Kidney capillary endothelial cell (primary cell): ENCODE measurements around the gene SPSB4.
A peak's percentile ranks its signal among the peaks of the same experiment; 100 is the strongest.

Experiments
- DNase-seq: peaks from one replicate; pipeline ENCODE4 v3.0.0-alpha.2; 2018; ENCODE audit warnings: low spot score

Gene SPSB4

DNA sequence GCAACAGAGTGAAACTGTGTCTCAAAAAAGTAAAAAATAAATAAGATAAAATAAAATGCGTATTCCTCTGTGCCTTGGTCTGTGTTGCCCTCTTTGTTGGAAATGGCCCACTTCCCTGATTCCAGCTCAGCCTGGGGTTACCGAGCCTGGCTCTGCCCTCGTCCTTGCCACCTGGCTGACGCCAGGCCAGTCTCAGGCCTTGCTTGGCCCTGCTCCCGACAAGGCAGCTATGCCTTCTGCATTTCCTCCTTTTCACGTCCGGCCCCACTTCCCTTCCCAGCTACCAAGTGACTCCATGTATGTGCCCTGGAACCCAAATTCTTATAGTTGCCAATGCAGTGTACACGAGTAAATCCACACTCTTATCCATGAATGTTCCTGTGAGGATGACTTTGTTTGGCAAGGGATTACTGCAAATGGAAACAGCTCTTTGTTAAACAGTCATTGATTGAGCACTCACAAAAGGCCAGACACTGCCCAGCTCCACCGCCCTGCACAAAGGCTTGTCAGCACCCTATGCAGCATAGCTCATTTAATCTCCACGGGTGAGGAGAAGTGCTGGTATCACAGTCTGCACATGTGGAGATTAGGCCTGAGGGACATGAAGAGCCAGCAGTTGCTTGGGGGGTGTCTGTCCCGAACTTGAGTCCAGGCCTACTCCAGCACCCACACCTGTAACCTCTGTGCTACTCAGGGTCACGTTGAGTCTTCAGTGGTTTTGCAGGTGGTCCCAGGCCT lies 25.1 kb downstream of the SPSB4 start:
- no peak for DNase-seq

DNA sequence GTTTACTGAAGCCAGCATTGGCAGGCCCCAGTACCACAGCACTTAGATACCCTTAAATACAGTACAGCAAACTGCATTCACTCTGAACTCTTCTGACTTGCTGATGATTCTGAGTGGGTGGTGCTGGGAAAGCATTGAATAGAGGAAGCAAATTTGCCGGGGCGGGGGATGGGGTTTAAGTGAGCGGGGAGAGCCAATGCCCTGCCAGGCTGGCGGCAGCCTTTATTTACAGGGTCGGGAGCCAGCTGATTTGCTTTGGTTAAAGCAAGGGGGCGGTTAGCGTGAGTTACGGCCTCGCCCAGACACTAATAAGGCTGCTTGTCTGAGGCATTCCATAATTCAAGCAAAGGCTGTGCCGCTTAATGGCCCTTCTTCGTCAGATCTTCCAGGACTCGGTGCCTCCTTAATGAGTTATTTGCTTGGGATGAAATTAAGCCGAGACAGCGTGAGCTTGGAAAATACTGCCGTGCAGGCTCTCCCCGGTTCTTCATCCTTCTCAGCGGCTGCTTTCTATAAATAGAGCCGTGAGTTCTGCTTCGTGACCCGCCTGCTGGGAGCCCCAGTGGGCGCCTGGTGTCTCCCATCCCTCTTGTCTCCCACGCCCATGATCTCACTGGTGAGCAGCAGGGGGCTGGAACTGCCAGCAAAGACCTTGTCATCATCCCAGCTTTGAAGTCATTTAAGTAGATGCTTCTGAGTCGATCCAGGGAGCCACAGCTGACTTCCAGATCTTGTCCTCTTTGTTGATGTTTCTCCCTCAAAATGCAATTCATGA lies 25.8 kb downstream of the SPSB4 start:
- no peak for DNase-seq

DNA sequence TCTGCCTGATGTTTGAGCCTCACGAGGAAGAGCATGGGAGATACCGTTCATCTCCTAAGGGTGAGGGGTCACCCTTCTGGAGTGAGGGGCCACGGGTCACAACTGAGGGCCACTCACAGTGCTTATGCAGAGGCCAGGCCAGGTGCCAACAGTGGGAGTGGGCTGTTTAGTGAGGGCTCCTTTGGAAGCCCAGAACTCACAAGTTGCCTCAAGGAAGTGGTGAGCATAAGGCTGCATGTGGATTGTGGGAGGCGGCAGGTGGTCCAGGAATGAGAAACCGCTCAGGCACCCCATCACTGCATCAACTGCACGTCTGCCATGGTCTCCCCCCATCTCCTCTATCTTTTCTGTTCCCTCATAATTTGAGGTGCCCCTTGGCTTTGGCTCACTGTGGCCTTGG lies 26.5 kb downstream of the SPSB4 start:
- DNase-seq: no peak

DNA sequence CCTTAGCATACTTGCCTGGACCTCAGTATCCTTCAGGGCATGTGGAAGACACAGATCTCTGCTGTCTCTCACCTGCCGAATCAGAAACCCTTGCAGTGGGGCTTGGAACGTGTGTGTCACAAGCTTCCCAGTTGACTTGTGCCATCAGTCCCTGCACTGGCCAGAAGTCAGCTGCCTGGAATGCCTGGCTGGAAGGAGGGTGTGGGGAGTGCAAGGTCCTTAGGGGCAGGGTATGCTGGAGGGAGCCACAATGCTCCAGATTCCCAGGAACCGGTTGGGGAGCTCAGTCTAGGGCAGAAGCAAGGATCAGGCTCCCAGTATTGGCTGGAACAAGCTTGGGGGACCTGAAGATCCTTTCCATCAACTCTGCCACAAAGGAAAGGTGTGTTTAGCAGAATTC lies 27.1 kb downstream of the SPSB4 start:
- no peak for DNase-seq

DNA sequence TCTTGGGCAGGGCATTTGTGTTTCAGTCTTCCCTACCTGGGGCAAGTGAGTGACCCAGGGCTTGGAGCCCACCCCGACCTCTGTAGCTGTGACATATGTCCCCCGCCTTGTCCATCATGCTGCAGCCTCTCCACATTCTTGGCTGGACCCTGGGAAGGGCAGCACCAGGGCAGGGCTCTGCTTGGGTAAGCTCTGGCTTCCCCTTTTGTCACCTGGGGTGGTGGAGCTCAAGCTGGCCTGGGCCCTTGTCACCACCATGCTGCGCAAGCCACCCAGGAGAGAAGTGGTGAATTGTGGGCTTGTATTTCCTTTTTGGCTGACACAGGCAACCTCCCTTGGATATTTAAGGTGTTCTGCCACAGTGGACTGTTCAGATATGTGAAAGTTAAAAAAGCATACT lies 29.3 kb downstream of the SPSB4 start:
- no peak for DNase-seq

DNA sequence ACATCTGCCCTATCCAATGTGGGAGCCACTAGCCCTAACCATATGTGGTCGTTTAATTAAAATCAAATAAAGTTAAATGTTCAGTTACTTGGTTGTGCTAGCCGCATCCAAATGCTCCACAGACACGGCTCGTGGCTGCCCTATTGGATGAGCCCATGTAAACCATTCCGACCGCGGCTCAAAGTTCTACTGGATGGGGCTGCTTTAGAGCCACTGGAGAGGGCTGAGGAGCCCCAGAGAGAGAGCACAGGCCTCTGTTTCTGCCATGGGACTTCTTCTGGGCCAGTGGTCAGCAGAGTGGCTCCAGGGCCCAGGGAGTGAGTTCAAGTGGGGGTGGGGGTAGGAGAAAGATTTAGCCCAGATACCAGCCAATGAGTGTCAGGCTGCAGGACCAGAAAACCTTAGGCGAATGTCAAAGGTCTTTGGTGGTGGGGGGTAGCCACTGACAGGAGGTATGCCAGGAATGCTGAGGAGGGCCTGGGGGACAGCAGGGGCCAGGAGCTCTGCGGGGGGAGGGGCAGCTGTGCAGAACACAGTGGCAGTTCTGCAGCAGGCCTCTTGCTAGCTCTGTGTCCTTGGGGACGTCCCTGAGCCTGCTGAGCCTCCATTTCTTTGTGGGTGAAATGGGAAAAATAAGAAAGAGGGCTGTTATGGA lies 30.1 kb downstream of the SPSB4 start:
- no peak for DNase-seq

DNA sequence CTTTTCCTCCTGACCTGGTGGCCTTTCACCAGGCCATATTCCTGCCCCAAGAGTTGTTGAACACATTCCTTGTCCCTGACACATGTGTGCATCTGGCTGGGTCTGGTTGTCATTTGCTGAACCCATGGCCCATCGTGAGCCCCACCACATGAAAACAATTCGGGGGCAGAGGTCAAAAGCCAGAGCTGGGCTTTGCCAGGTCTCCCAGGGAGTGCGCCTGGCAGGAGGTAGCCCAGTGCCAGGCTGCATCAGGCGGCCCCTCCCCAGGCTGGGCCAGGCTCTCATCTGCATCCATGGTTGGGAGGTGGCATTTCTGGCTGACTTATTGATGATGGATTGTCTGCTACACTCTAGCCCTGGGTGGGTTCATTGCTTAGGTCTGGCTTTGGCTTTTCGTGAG lies 30.9 kb downstream of the SPSB4 start:
- DNase-seq: no peak

DNA sequence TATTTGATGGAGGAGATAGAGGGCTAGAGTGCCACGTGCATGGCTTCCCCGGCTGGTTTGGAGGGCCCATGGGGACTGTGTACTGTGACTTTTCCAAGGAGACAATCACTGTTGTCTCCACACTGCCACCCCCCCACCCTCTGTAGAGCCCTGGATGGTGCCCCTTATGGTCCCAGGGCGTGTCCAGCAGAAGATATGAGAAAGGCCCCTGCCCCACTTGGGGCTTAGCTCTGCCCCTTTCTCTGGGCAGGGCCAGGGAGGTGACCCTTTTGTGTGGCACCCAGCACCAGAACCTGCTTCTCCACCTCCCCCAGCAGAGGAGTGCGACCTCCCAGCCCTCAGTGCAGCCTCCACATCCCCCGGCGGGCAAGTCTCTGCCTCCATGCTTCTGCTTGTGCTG lies 32.1 kb downstream of the SPSB4 start:
- DNase-seq: no peak

DNA sequence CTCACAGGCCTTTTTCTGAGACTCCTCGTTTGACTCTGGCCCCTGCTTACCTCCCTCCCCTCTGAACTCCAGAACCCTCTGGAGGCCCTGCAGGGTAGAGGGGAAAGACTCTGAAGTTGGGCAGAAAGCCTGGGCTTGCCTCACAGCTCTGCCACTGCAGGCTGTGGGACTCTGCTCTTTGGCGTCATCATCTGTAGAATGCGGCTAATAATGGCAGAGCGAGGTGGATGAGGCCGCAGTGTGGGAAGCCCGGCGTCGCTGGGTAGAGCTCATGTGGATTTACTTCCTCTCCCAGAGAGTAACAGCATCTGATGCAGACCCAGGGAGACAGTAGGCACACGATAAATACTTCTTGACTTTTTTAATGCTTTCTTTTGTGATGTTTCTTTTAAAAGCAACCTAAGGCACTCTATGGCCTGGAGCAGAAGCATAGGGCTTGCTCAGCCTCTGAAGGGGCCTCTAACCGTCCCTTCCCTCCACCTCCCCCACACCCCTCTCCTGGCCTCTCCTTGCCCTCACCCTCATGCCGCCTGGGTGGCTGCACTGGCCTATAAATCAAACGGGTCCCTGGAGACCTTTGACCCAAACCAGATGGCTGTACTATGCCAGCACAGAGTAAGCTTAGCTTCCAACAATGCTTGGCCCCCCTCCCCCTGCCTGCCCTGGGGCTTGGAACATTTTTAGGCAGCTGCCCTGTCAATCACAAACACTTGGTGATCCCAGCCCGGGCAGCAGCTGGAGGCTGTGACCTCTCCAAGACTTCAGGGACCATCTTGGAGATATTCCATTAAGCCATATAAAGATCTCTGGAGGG lies 32.9 kb downstream of the SPSB4 start:
- DNase-seq: no peak

DNA sequence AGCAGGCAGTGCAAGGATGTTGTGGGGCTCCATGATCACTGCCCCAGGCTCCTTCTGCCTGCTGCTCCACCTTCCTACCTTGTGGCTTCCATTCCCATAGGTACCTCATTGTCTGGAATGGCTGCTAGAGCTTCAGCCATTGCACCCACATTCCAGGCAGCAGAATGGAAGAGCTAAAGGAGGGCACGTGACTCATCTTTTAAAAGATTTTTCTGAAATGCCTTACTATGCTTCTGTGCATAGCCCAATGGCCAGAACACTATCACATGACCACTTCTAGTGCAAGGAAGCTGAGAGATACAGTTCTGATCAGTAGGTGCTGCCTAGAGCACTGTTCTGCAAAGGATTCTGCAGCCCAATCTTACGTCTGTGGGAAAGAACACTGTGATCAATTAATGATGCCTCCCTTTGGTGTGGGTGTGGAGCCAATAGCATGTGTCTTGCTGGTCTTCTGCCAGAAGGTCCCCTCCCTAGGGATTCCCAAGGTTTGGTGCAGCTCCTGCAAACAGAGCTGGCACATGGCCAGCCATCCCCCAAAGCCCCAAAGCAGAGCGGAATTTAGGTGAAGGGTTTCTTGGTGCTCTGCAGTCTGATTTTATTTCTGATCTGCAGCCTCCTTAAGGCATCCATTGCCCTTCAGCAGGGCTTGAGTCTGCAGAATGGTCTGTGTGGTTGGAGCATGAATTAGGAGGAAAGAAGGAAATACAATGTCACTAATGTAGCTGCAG lies 34.4 kb downstream of the SPSB4 start:
- DNase-seq: no peak

DNA sequence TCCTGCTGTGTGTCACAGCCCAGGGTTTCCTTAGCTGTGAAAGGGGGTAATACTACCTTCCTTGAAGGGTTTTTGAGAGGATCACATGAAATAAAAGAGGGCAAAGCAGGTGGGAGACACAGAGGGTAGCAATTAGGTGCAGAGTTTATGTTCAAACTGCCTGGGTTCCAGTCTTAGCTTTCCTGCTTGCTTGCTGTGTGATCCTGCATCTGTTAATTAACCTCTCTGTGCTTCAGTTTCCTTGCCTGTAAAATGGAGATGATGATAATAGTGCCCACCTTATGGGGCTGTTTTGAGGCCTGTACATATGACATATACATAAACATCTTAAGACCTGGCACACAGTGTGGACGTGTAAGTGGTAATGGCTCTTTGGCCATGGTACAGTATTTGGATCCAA lies 35.0 kb downstream of the SPSB4 start:
- no peak for DNase-seq

DNA sequence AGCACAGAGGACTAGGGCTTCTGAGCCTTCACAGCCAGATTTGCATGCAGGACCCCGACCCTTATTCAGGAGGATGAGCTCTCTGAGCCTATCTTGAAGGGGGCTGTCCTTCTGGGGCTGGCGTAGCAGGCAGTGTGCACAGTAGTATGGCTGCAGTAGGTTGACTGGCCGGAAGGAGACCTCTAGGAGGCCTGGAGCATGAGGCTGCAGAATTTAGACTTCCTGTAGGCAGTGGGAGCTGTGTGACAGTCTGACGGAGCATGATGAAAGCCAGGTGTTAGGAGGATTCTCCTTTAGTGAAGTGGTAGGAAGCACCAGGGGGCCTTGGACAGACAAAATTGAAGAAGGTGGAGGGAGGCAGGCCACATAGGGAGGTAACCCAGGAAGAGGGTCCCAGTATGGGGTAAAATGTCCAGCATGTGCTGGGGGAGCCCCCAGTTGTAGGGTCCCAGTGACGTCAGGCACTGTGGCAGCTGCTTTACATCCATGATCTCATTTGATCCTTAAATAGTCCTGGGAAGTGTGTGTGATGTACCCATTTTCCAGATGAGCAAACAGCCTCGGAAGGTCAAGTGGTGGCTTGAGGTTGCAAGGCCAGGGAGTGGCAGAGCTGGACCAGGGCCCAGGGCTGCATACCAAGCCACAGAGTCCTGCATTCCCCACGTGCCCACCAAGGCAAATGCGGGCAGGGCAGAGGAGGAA lies 36.1 kb downstream of the SPSB4 start:
- no peak for DNase-seq

DNA sequence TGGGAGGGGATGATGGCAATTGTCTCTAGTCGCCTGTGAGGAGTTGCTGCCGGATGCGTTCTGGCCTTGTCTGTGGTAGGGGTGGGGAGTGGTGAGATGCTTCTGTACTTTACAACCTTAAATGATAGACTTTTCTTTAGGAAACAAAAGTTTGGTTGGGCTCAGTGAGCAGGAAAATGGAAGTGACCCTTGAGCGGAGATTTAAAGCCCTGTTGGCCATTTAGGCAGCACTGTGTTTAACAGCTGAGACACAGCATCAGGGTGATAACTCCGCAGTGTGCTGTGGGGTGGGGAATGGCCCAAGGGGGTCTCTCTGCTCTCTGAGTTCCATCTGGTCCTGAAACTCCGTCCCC lies 36.6 kb downstream of the SPSB4 start:
- no peak for DNase-seq

DNA sequence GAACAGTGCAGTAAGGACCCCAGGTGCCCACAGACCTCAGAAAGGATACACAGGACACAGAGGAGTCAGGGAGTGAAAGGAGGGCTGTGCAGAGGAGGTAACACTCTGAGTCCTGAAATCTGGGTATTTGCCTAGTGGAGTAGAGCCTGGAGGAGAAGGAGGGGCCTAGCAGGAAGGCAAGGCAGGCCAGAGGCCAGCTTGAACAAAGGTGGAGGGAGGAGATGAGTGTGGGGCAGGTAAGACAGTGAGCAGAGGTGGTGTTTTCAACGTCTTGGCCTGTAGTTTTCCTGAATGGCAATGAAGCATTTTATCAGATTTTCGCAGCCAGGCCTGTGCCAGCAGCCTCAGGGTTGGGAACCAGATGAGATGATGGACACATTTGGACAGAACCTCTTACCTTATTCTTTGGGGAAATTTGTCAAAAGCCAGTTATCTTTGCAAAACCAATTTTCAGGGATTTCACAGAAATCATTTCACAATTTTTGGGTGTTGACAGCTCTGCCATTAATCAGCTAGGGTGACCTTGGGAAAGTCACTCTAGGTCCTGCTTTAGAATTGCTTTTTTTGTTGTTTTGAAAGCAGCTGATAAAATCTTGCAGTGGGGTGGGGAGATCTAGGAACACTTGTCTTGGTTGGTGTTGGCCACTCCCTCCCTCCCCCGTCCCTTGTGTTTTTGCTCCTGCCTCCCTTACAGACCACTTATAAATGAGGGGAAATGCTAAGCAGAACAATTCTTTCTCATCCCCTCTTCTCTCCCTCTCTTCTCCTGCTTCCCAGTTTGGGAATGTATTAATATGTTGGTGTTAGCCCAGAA lies 38.4 kb downstream of the SPSB4 start:
- DNase-seq: no peak

DNA sequence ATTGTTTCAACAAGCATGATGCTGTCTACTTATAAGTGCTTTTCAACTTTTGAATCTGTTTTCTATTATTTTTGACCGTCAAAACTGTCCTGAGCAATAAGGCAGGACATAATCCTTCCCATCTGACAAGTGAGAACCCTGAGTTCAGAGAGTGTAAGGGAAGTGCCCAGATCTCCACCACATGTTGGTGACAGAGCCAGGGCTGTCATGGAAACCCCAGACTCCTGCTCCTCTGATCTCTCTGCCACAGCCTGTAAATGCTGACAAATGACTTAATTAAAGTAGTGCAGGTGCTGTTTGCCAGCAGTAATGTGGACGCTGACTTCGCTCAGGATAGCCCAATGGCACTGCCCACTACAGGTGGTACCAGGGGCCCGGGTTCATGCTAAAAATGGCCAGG lies 40.3 kb downstream of the SPSB4 start:
- no peak for DNase-seq

DNA sequence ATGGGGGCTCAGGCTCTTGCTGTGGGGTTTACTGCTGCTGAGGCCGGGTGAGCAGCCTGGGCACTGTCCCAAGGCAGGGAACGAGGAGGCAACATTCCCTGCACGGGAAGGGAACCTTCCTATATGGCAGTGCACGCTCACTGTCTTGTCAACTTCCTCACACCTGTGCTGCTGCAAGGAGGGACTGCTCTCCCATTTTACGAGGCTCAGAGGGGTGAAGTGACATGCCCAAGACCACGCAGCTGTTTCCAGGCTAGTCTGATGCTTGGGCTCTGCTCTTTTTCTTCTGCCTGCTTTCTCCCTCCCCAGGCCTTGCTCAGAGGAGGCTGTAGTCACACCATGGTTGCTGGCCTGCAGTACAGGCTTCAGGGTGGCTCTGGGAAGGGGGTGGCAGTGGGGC lies 41.5 kb downstream of the SPSB4 start:
- DNase-seq: no peak

DNA sequence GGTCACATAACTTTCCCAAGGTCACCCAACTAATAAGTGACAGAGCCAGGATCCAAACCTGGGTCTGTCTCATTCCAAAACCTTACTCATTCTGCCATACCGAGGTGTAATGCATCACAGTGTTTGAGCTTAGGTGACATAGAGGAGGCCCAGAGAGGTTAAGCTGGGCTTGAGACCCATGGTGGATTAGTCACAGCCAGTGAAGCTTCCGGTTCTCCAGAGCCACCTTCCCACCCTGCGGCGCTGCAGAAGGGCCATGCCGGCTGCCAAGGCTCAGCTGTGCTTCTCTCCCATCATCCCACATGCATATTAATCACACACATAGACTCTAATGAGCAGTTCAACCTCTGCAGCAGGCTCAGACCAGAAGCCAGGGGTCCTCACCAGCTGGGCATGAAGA lies 42.2 kb downstream of the SPSB4 start:
- DNase-seq: no peak

DNA sequence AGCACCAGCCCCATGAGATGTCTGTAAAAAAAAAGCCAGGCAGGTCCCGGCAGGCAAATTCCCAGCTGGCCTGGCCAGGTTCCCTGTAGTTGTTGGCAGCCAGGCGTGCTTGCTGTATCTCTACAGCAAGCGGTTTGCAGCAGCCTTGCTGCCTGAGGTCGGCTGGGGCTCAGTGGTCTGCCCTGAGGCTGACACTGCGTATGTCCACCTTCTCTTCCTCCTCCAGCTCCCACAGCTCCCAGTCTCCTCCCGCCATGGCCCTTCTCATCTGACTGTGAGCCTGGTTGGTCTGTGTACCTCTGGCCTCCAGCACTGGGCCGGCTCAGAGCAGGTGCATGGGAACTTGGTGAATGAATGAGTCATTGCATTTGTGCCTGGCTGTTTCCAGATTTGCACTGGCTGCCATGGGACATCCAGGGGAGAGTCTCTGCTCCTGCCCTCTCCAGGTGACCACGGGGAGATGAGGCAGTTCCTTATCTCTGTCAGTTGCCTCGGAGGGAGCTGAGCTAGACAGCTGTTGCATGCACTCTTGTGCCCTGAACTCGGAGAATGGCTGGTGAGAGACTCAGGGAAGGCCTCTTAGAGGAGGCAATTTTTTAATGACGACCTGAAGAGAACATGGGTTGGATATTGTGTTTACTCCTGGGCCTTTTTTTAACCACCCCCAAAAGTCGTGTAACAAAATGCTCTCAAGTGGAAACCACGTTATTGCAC lies 43.0 kb downstream of the SPSB4 start:
- DNase-seq: no peak

DNA sequence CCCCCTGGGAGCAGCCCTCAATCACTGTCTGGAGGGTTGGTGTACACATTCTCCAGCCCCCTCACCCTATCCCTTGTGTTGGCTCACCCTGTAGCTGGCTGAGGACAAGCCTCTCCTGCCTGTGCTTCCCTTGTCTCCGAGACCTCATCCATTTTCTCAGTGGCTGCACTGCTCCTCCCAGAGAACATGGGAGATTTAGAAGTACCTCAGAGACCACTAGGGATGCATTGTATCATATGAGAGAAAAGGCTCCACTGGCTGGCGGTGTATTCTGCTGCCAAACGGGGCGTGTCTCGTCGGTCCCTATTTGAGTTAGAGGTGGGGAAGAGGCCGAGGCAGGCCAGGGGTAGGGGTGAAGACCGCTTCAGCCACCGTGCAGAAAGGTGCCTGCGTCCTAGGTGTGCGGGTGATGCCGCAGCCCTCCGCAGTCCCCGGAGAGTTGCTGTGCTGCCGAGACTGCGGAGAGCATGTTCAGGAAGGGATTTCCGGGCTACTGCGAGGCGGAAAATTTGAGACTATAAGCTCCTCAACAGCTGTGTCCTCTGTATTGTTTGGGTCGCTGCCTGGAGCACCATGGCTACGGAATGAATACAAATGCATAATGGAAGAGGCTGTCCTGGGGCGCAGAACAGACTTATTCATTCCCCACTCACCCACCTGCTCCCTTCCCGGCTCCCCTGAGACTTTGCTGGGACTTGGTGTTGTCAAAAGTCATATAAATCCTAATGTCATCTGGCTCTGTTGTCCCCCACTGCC lies 43.8 kb downstream of the SPSB4 start:
- peak; percentile 31 for DNase-seq
